AG04449 (cell line): ENCODE results near the gene SETD4.

ENCODE experiments used
- CTCF ChIA-PET: fragments of 350-600 bp; formaldehyde crosslinking; extraction: SDS; loops from one replicate; lab custom pipeline; 2021; ENCODE audit warnings: antibody characterized with exemption; lab: Yijun Ruan, JAX
- POLR2A ChIA-PET: fragments of 400-600, 350-600 bp; formaldehyde crosslinking; extraction: SDS; loops from one replicate; lab custom pipeline; 2020; ENCODE audit warnings: antibody characterized with exemption, inconsistent platforms; lab: Yijun Ruan, JAX
- DNase-seq: peaks from one replicate; pipeline ENCODE4 v3.0.0-alpha.2; 2010; ENCODE audit warnings: low read depth, low spot score
- H3K4me3 ChIP-seq: 2 replicates; pipeline ENCODE4 v1.5.1; 2011; ENCODE audit warnings: low read depth, mild to moderate bottlenecking, control low read depth, low read length
- CTCF ChIP-seq: IDR thresholded peaks from one replicate; pipeline ENCODE4 v1.5.1; 2011; ENCODE audit warnings: mild to moderate bottlenecking, moderate library complexity, low read length, control low read depth, inconsistent platforms; ENCODE audit not compliant: insufficient read depth; ENCODE audit errors: missing control alignments

The SETD4 gene

GRCh38 chr21:36041910-36042309 lies 18.4 kb downstream of the SETD4 start:
- TF ChIP-seq CTCF = no peak
- H3K4me3 ChIP-seq = no peak overlapping the region
- ChIA-PET CTCF (interaction anchor here (0.8 to 2.1 kb wide), 3 partner anchors 13 to 85 kb away, joined by 3 to 6 read pairs (median 6); no protein-coding TSS in a partner anchor), POLR2A (no interaction called here)
- DNase-seq = no peak

DNA sequence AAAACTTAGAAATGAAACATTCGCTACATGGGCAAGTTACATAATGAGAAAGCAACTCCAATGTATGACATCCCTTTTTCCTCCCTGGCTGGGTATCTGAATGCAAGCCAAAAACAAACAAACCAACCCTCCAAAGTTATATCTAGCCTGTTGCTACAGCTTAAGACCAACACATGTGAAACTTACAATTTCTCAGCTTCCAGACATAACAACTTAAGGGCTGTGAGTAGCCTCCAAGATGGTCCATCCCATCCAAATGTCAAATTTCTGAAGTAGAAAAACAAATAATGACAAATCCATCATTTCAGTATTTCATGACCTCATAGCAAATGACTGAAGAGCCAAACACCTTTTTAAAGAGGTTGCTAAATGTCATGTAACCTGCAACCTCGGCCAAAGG lies 19.9 kb downstream of the SETD4 start:
- DNase-seq = no peak
- no peak for TF ChIP-seq CTCF
- no peak overlapping the region for H3K4me3 ChIP-seq
- ChIA-PET POLR2A (no interaction called here), CTCF (interaction anchor here (1.4 to 1.9 kb wide), 2 partner anchors 10 to 1295 kb away, joined by 3 to 4 read pairs; no protein-coding TSS in a partner anchor)

DNA sequence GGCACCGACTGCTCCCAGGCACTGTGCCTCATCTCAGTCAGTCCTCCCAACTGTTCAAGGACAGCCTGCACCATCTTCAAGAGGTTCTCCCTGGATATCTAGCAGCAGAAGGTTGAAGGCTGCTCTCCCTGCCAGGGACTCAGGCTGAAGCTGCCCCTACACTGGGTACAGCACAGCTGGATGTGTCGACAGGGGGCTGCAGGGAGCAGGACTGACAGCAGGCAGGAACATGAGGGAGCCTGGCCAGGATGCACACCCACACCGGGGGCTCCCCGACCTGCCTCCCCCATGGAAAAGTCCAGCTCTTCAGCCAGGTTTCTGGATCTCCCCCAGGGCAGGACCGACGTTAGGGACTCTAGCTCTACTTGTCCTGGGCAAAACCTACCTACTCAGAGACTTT lies 20.5 kb downstream of the SETD4 start:
- H3K4me3 ChIP-seq = no peak overlapping the region
- ChIA-PET CTCF (interaction anchor here (1.4 to 1.9 kb wide), 2 partner anchors 9 to 1295 kb away, joined by 3 to 4 read pairs; no protein-coding TSS in a partner anchor), POLR2A (no interaction called here)
- TF ChIP-seq CTCF = no peak
- no peak for DNase-seq

- no peak for DNase-seq
- ChIA-PET CTCF (interaction anchor here (1.4 to 2.7 kb wide), 2 partner anchors 11 to 1294 kb away, joined by 3 to 11 read pairs; no protein-coding TSS in a partner anchor), POLR2A (no interaction called here)
- no peak for TF ChIP-seq CTCF
- H3K4me3 ChIP-seq = no peak overlapping the region
Observed at GRCh38 chr21:36038701-36039497, 21.4 kb downstream of the SETD4 start.

DNA sequence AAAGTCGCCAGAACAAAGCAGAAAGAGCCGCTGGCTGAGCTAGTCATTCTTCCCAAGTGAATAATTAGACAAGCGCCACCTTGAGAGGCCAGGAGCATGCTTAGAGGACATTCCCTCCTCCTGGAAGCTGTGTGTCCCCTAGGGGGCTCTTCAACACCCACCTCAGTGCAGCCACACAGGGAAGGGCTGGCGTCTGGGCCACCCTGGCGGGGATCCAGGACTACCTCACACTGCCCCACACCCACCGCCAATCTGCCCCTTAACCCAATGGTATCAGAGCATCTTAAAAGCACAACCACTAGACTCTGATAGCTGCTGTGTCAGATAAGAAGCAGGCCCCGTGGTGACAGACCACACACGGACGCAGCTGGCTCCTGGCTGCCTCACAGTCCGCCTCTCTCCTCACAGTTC lies 24.9 kb downstream of the SETD4 start:
- no peak for TF ChIP-seq CTCF
- ChIA-PET CTCF (interaction anchor here (1.0 to 1.4 kb wide), 2 partner anchors 1290 to 1342 kb away, joined by 3 read pairs; no protein-coding TSS in a partner anchor), POLR2A (no interaction called here)
- DNase-seq = no peak
- no peak overlapping the region for H3K4me3 ChIP-seq
